UCSD-AML1 (cell line): ENCODE data around the gene MN1.

ENCODE experiments used
- DNase-seq: peaks from one replicate; lab custom pipeline; 2025; ENCODE audit not compliant: unreplicated experiment; lab: John Stamatoyannopoulos, UW

The MN1 gene

DNA sequence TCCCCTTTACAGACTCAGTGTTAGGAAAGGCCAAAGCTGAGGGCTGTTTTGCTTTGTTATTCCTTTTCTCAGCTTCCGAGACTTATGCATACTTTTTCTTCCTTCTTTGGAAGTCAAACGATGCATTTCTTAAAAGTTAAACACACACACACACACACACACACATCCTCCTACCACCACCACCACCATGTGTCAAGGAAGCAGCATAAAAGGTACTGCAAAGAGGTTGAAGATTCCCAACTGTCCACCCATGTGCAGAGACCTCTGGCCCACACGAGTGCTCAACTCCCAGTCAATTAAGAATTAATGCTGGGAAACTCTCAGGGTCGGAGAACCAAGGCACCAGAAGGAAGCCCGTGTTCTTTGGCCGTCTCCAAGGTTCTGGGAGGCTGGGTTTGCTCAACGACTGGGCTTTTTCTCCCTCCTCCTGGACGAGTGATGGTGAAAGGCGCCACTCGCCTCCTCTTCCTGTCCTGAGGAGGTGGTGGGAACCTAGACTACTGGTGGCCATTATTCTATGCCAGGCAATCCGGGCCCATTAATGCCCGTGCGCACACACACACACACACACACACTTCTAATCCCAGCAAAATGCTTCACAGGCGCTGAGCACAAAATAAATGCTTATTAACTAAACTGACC lies 15.1 kb downstream of the MN1 start:
- no peak for DNase-seq

DNA sequence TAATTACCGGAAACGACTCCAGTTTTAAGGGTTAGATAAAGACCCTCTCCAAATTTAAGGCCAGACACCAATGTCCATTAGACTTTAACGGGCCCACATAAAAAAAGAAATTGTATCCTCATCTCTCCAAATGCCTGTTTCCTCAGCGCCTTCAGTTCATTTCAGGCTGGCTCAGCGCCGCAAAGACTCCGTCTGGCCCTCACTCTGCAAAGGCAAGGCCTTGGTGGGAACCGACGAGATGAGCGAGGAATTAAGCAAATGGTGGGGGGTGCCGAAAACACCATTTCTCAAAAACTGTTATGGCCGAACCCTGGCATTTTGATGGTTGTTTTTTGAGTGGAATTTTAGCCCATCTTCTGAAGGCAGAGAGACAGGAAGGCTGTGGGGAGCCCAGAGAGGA lies 15.7 kb downstream of the MN1 start:
- no peak for DNase-seq

DNA sequence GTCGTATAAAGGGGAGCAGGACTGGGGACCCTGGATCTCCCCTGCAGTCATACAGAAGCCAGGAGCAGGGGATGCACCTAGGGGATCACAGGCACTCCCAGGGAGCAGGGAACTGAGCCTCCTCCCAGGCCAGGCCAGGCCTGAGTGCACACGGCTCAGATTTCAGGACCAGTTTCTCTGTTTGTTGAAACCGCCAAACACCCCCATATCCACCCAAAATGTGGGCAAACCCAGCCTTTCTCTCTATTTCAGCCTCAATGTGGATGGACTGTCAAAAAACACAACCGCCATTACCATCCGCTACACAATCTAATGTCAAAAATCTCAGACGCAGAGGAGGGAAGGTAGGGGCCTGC lies 17.5 kb downstream of the MN1 start:
- no peak for DNase-seq

DNA sequence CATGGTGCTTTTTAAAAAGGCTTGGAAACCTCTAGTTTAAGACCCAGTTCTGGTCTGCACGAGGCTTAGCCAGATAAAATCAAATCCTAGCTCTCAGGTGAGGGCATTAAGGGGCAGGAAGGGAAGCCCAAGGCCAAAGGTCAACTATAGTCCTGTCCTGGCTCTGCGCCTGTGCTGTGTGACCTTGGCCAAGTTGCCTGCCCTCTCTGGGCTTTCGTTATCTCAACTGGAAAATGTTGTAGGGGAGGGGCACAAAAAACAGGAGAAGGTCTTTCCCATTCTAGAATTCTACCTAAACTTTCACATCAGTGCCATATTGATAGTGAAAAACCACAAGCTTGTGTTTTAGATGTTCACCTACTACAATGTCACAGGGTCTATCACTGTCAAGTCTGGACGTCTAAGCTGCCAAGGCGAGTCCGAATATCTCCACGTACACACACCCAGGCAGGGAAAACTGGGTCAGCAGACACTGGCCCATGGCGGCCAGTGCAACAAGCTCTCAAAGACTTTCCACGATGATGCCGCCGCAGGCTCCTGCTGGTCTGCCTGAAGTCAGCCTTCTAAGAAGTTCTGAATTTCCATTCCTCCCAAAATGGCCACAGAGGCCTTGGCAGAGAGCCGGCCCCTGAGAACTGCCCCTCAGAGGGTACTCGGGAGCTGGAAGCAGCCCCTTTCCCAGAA lies 18.0 kb downstream of the MN1 start:
- no peak for DNase-seq

DNA sequence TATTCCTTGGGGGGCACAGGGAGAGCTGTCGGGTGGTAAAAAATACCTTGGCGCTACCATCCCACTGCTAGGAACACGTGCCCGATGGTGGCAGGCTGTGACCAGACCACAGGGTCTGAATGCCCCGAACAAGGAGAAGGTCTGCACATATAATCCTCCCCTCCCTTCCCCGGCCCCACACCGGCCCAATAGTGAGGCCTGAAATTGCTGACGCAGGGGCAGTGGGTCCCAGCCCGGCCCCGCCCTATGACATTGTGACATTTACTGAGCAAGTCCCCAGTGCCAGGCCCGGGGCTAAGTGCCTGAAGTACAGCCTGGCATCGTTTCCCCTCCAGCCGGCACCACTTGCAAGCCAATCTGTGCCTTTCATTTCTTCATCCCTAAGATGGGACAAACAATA lies 19.5 kb downstream of the MN1 start:
- no peak for DNase-seq

DNA sequence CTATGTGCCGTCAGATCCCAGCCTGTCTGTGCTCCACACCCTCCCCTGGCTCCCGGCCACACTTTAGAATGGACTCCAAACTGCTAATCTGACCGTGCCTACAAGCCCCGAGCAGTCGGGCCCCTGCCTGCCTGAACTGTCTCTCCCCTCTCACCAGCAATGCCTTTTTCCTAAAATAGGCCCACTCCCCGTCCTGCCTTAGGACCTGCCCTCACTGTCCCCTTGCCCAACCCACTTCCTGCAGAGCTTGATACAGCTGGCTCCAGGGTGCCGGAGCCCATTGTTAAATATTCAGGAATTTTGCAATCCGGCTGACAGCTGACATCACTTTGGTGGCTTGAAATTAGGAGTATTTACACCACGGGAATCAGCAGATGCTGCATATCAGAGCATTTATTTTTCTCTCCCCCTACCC lies 21.4 kb downstream of the MN1 start:
- no peak for DNase-seq

DNA sequence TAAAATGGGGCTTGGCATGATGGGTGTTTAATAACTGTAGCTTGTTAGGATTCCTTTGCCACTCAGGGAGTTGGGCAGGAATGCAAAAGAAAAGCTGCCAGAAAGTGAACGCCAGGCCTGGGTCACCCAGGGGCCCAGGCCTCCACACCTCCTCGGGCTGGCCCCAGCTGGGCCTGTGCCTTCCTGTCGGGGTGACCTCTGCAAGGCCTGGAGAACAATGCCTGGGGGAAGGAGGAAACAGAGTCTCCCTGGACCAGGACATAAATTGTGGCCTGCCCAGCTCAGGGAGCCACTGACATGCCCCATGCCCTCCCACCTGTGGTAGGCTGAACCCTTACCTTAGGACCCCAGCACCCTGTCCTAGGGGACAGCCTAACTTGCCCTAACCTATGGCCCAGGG lies 21.9 kb downstream of the MN1 start:
- no peak for DNase-seq

DNA sequence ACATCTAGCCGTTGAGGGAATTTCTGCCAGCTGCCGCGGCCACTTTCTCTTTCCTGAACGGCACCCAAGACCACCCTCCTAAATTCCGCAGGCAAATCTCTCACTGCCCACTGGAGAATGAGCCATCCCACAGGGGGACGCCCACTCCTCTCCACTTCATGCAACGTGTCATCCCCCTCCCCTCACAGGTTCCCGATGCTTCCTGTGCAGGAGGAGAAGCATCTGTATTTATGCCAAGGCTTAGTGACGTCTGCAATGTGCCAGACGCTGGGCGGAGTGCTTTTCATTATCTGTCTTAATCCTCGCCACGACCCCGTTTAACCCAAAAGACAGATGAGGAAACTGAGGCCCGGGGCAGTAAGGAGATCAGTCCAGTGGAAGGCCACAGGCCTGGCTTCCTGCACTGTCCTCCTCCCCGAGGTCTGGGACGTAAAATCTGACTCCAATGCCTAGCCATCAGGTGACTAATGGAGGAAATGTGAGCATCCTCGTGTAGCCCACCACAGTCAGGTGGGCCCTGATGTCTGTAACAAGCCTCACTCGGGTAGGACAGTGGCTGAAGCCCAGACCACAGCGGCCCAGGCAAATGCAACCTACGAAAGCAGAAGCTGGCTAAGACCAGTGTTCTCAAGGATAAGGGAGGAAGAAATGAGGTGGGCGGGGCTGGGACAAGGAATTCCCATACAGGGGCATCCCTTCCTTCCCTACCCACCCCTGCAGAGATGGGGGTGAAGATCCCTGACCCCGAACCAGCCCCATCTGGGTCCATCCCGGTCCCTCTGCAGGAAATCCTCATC lies 23.1 kb downstream of the MN1 start:
- no peak for DNase-seq

DNA sequence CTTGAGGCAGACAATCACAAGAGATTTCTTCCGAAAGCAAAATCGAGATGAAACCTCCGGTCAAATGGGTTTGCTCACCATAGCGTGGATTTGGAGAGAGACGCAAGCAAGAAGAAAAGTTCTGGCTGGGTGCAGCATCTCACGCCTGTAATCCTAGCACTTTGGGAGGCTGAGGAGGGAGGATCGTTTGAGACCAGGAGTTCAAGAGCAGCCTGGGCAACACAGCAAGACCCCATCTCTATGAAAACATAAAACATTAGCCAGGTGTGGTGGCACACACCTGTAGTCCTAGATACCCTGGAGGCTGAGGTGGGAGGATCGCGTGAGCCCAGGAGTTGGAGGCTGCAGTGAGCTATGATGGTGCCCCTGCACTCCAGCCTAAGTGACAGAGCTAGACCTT lies 24.4 kb downstream of the MN1 start:
- no peak for DNase-seq

DNA sequence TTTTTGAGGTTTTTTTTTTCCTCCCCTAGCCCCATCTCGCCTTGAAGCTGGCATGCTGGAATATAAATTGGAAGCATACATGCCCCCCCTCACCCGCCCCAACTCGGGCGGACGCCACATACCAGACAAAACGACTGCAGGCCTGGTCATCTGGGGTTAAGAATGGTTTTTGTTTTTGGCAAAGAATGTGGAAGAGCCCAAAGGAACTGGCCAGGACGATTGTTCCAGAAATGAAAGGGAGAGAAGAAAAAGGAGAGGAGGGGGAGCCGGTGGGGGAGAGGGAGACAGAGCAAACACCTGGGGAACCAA lies 25.0 kb downstream of the MN1 start:
- DNase-seq, result no peak

DNA sequence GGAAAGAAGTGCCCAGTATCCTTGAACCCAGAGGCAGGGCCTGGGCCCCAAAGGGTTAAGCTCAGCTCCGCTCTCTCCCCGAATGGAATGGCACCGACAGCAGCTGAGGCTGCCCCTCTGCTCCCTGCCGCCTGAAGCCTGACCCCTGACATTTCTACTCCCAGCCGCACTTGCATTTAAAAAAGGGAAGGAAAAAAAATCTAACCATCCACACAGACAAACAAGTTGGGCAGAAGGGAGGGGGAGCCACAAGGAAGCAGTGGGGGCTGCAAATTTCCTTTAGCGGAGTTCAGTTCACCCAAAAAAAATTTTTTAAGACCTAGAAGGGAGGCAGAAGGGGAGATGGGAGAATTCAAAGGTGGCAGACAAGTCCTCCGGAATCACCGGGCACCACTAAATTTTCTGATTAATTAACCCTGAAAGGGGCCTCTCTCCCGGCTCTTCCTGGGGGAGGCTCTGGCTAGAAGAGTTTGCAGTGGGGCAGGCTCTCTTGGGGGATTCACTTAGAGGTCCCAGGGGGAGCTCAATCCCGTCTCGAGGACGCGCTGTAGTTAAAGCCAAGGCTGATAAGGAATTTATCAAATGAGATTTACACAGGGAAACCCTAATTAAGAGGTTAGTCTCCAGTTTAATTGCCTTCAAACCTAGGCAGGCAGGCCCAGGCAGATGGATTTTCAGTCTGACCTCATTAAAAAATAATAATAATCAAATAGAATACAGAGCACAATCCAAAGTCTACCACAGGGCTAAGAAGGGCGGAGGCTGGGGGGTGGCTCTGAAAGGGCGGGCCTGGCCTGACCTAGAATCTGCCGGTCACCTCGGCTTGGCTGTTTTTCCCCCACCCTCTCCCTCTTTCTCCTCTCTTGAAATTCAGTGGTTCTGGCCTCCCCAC lies 25.6 kb downstream of the MN1 start:
- no peak for DNase-seq

DNA sequence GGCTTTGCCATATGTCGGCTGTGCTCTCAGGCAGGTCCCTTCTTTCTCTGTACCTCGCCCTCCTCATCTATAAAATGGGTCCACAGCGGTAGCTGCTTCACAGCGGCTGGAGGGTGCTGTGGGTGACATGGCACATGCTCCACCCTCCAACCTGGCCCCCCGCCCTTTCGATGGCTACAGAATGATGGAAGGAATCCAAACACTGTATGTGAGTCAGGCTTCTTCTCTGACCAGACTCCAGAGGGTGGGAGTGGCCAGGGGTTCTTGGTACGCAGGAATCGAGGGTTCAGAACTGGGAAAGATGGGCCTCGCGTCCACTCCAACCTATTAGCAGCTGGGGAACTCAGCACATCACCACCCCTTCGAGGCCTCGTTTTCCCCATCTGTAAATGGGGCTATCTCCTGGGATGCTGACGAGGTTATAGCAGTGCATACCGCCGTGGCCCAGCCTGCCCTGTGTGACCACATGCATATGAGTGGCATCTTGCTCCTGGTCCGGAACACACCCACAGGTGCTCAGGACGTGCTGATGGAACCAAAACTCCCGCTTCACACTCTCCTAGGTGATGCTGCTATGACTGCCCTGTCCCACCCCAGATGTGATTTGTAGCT lies 26.4 kb downstream of the MN1 start:
- no peak for DNase-seq

DNA sequence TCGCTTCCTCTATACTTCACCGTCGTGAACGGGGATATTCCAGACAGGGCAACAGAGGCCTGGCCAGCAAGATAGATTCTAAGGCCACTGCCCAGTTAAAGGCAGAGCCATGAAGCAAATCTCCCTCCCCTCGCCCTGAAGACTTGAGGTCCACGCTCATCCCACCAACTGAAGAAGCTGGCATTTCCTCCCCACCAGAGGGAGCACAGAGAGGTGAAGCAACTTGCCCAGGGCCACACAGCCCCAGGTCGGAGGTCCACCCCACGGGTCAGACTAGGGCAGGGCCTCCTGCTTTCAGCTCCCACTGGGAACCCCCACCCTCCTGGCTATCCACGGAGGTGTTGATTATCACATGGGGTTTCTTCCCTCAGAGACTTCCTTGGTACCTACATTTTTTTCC lies 27.4 kb downstream of the MN1 start:
- no peak for DNase-seq

DNA sequence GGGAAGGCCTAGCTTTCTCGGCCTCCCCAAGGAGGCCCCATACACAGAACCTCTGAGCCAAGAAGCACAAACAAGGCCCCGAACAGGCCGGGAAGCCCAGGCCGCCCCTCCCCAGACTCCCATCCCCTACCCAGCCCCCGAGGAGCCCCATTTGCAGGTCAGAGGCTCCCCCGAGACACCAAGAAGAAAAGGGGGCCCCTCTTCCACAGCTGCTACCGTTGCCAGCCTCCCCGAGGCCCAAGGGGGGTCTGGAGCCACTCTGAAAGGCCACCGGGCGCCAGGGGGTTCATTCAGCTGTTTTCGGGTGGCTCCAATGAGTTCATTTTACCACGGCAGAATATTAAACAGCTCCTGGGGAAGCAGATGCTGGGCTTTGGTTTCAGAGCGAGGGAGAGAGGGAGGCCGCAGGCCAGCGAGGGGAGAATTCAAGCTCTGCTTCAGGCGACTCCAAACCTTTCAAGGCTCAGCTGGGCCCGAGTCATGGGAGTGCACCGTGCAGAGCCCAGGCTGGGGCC lies 28.5 kb downstream of the MN1 start:
- DNase-seq, result no peak

DNA sequence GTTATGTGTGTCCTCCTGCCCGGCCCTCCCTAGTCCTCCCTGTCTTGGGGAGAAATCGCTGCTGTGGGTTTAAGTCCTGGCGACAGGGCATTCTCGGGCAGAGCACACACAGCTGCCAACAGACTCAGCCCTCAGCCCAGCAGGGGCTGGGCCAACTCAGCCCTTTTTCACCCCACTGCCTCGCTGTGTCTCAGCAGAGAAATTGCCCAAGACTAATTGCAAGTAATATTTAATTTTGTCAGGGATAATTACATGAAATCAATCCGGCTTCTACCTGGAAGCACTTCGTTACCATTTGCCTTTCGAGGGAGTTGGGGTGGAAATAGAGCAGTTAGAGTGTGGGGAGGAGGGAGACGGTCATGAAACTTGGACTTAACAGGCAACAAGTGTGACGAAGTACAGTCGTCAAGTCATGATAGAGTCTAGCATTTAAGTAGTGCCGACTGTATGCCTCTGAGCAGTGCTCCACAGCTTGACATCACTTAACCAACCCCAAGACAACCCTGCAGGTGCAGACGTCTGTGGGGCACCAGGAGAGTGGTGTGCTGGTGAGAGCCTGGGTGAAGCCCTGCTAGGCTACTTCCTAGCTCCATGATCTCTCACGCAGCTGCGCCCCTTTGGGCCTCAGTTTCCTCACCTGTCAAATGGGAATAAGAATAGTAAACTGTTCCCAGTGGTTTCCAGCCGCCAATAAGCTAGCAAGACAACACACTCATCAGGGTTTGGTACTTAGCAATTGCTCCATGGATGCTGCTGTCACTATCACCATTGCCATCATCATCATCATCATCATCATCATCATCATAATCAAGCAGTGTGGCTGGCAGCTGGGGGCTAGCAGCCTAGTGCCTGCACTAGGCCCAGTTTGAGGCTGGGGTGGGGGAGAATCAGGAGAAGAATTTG lies 29.2 kb downstream of the MN1 start:
- DNase-seq, result no peak

DNA sequence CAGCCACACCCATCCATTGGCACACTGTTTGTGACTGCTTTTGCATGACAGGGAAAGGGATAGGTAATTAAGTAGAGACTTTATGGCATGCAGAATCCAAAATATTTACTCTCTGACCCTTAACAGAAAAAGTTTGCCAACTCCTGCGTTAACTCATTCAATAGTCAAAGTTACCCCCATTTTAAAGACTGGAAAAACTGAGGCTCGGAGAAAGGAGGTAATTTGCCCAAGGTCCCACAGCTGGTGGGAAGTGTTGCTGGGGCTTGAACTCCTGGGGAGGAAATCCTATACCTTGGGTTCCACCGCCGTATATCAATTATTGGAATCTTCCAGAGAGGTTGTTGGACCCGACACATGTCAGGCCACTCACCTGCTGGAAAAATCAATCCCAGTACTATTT lies 29.9 kb downstream of the MN1 start:
- no peak for DNase-seq

DNA sequence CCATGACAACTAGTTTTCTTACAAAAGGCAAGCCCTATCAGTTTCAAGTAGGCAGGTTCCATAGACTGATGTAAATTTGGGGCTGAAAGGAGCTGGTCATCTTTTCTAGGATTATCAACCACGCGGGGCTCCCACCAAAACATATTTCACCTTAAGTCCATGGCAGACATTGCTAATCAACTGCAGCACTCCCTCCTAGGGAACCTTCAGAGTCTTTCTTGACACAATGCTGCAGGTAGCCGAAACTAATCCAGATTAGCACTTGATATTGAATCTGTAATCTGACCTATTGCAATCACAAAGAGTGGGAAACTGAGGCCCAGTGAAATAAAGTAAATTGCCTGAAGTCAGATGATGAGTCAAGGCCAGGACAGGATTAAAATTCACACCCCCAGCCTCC lies 32.5 kb downstream of the MN1 start:
- no peak for DNase-seq

DNA sequence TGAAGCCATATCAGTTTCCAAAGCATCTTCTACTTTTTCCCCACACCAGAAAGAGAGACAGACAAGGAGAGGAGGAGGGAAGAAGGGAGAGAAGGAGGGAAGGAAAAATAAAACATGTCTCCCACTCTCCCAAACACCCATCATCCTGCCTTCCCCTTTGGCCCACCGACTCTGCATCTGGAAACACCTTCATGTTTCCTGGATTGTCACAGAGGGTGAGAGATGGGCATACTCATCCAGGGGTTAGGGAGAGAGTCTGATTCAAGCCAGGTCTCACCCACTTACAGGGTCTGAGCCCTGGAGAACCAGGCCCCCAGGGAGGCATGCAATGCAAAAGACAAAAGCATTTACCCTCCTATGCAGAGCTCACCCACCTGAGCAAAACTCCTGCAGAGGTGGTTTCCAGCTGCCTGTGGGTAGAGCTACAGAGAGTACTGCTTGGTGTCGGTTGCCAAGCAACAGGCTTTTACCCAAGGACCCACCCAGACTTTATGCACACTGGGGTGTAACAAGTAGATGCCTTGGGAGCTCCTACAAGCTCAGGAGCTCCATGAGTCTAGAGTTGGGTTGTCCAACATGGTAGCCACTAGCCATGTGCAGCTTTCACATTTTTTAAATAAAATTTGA lies 33.4 kb downstream of the MN1 start:
- DNase-seq, result no peak

DNA sequence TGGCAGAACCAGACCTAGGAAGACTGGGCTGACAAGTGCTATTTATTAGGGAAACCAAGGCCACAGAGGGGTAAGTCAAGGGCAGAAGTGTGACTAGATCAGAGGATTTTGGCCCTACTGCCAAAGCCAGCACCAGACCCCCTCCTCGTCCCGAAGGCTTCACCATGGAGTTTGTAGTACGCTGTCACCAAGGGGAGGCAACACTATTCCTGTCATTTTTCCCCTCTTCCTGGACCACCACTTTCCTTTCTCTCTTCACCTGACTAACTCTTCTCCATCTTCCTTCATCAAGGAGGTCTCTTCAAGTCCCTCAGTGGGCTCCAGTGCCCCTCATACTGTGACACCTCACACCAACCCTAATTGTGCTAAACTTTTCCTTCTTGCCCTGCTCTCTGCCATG lies 34.9 kb downstream of the MN1 start:
- no peak for DNase-seq
